Measurements from ENCODE around the gene NMT1. TPM values are rescaled to one million over a fixed set of nuclear protein-coding genes. Genes with fewer than 3 reads are reported as not detected.

The NMT1 gene
- total RNA-seq, 1 experiment from 2014 or later: 152 TPM

DNA sequence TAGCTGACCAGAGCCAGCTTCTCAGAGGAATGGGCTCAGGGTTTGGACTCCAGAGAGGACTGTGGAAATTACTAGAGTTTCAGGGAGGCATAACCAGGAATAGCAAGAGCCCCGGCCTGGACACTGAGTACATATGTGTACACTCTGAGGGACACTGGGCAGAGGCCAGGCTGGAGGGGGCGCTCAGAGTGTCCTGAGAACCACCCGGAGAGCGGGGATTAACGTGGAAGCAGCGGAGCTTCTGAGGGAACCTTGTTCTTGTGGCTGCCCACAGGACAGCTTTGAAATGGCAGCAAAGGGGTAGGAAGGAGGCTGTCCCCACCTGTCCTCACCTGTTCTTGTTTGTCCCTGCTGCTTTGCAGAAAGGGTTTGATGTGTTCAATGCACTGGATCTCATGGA, 43.4 kb downstream of the NMT1 start:
- no peaks in the 10 kb centered on the region for H3K4me1 Mint-ChIP-seq
- CTCF ChIA-PET: interaction anchor here (1.0 to 2.6 kb wide), 3 partner anchors 10 to 31 kb away, joined by 5 to 9 read pairs (median 5); partner anchors contain the start of gene ACBD4
- TF ChIP-seq ESRRA (CRISPR knock-in tag; IDR thresholded peaks at IDR 0.05; ENCODE audit: borderline replicate concordance) (no peak), TP53 (CRISPR knock-in tag; IDR thresholded peaks at IDR 0.05) (no peak), RORB (CRISPR knock-in tag; IDR thresholded peaks at IDR 0.05) (no peak), ZNF317 (CRISPR knock-in tag; IDR thresholded peaks at IDR 0.05; ENCODE audit: borderline replicate concordance, low read depth) (no peak), ZNF671 (CRISPR knock-in tag; IDR thresholded peaks at IDR 0.05) (no peak), CBFB (CRISPR knock-in tag; IDR thresholded peaks at IDR 0.05; ENCODE audit: low read depth) (no peak), JUN (CRISPR knock-in tag; IDR thresholded peaks at IDR 0.05) (no peak), GABPB1 (CRISPR knock-in tag; IDR thresholded peaks at IDR 0.05) (no peak), NR1H2 (CRISPR knock-in tag; IDR thresholded peaks at IDR 0.05) (no peak), ELF4 (CRISPR knock-in tag; IDR thresholded peaks at IDR 0.05; ENCODE audit: low read depth) (no peak), ZNF138 (CRISPR knock-in tag; conservative IDR thresholded peaks at IDR 0.05) (no peak), NR3C1 (CRISPR knock-in tag; conservative IDR thresholded peaks at IDR 0.05; ENCODE audit: low read depth) (no peak)
- TF ChIP-seq, protein P1, sequence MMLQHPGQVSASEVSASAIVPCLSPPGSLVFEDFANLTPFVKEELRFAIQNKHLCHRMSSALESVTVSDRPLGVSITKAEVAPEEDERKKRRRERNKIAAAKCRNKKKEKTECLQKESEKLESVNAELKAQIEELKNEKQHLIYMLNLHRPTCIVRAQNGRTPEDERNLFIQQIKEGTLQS (CRISPR knock-in tag; conservative IDR thresholded peaks at IDR 0.05): no peak
- TF ChIP-seq, protein P2, sequence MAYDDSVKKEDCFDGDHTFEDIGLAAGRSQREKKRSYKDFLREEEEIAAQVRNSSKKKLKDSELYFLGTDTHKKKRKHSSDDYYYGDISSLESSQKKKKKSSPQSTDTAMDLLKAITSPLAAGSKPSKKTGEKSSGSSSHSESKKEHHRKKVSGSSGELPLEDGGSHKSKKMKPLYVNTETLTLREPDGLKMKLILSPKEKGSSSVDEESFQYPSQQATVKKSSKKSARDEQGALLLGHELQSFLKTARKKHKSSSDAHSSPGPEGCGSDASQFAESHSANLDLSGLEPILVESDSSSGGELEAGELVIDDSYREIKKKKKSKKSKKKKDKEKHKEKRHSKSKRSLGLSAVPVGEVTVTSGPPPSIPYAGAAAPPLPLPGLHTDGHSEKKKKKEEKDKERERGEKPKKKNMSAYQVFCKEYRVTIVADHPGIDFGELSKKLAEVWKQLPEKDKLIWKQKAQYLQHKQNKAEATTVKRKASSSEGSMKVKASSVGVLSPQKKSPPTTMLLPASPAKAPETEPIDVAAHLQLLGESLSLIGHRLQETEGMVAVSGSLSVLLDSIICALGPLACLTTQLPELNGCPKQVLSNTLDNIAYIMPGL (CRISPR knock-in tag; IDR thresholded peaks at IDR 0.05): no peak
- TF ChIP-seq, protein P3, sequence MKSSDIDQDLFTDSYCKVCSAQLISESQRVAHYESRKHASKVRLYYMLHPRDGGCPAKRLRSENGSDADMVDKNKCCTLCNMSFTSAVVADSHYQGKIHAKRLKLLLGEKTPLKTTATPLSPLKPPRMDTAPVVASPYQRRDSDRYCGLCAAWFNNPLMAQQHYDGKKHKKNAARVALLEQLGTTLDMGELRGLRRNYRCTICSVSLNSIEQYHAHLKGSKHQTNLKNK (CRISPR knock-in tag; IDR thresholded peaks at IDR 0.05): no peak
- TF ChIP-seq, protein P4, sequence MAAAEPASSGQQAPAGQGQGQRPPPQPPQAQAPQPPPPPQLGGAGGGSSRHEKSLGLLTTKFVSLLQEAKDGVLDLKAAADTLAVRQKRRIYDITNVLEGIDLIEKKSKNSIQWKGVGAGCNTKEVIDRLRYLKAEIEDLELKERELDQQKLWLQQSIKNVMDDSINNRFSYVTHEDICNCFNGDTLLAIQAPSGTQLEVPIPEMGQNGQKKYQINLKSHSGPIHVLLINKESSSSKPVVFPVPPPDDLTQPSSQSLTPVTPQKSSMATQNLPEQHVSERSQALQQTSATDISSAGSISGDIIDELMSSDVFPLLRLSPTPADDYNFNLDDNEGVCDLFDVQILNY (CRISPR knock-in tag; IDR thresholded peaks at IDR 0.05): no peak
- TF ChIP-seq, protein P5, sequence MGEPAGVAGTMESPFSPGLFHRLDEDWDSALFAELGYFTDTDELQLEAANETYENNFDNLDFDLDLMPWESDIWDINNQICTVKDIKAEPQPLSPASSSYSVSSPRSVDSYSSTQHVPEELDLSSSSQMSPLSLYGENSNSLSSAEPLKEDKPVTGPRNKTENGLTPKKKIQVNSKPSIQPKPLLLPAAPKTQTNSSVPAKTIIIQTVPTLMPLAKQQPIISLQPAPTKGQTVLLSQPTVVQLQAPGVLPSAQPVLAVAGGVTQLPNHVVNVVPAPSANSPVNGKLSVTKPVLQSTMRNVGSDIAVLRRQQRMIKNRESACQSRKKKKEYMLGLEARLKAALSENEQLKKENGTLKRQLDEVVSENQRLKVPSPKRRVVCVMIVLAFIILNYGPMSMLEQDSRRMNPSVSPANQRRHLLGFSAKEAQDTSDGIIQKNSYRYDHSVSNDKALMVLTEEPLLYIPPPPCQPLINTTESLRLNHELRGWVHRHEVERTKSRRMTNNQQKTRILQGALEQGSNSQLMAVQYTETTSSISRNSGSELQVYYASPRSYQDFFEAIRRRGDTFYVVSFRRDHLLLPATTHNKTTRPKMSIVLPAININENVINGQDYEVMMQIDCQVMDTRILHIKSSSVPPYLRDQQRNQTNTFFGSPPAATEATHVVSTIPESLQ (CRISPR knock-in tag; IDR thresholded peaks at IDR 0.05): no peak
- TF ChIP-seq, protein P6, sequence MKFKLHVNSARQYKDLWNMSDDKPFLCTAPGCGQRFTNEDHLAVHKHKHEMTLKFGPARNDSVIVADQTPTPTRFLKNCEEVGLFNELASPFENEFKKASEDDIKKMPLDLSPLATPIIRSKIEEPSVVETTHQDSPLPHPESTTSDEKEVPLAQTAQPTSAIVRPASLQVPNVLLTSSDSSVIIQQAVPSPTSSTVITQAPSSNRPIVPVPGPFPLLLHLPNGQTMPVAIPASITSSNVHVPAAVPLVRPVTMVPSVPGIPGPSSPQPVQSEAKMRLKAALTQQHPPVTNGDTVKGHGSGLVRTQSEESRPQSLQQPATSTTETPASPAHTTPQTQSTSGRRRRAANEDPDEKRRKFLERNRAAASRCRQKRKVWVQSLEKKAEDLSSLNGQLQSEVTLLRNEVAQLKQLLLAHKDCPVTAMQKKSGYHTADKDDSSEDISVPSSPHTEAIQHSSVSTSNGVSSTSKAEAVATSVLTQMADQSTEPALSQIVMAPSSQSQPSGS (CRISPR knock-in tag; IDR thresholded peaks at IDR 0.05; ENCODE audit: borderline replicate concordance, low read depth): no peak
- TF ChIP-seq, protein P7, sequence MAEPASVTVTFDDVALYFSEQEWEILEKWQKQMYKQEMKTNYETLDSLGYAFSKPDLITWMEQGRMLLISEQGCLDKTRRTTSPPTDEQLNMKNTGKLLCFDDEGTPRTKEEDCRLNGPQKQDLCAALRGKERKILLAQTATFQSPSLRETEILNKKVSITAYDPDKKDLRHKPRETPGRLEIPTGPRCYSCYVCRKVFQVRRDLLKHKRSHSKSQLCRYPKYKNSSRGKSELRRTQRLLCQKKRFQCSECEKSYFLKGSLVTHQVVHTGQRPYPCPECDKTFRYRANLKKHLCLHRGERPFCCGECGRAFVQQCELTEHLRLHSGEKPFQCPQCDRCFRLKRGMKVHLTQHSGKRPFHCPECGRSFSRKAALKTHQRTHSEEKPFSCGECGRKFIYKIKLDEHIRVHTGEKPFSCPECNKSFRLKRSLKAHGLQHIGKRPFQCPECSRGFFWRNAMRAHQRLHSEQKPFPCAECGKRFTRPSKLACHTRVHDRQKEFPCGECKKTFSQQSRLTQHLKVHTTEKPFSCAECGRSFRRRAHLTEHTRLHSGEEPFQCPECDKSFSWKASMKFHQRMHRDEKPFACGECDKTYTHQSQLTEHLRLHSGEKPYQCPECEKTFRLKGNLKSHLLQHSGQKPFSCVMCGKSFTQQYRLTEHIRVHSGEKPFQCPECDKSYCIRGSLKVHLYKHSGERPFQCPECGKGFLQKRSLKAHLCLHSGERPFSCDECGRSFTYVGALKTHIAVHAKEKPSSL (CRISPR knock-in tag; conservative IDR thresholded peaks at IDR 0.05): no peak
- TF ChIP-seq, protein P8, sequence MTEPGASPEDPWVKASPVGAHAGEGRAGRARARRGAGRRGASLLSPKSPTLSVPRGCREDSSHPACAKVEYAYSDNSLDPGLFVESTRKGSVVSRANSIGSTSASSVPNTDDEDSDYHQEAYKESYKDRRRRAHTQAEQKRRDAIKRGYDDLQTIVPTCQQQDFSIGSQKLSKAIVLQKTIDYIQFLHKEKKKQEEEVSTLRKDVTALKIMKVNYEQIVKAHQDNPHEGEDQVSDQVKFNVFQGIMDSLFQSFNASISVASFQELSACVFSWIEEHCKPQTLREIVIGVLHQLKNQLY (CRISPR knock-in tag; IDR thresholded peaks at IDR 0.05): no peak
- peaks cover 61% of the 10 kb centered on the region for H3K36me3 Mint-ChIP-seq
- H3K27ac Mint-ChIP-seq: no peak overlapping the region
- no peaks in the 10 kb centered on the region for H3K27me3 Mint-ChIP-seq (ENCODE audit: low read depth)
- DNase-seq (ENCODE audit: low spot score) (no peak), ATAC-seq (no peak)
- POLR2A ChIA-PET: no interaction called here
- H3K4me3 Mint-ChIP-seq: no peak overlapping the region
- H3K9me3 Mint-ChIP-seq: no peaks in the 10 kb centered on the region
